IMR-90 (cell line): Measurements from ENCODE around the gene GOLIM4. TPM values are rescaled to one million over a fixed set of nuclear protein-coding genes. Genes with fewer than 3 reads are reported as not detected.

ENCODE experiments used
- ATAC-seq: fragments of 200-7000 bp; cut with Tn5 transposase; 2 replicates; pipeline ENCODE4 v1.9.1; 2020; ENCODE audit warnings: low read depth, mild to moderate bottlenecking, moderate library complexity
- BruUV-seq: library from RNA; stranded (reverse); fragments of 400-500 nt; replicated peaks from 2 replicates; lab custom pipeline; 2021; lab: Mats Ljungman, UMichigan
- CTCF ChIA-PET: fragments of 300-600 bp; formaldehyde crosslinking; extraction: SDS; loops from one replicate; lab custom pipeline; 2021; ENCODE audit warnings: antibody characterized with exemption; lab: Yijun Ruan, JAX
- POLR2A ChIA-PET: fragments of 300-600 bp; sonication (Branson Sonifier 250); formaldehyde crosslinking; loops from one replicate; lab custom pipeline; 2022; ENCODE audit warnings: antibody characterized with exemption; ENCODE audit not compliant: unreplicated experiment; lab: Charles Lee
- DNase-seq: peaks from one replicate; pipeline ENCODE4 v3.0.0; 2013
- H2AFZ ChIP-seq: replicated peaks from 2 replicates; pipeline ENCODE3; 2013; ENCODE audit warnings: low read length, mild to moderate bottlenecking; ENCODE audit not compliant: poor library complexity
- H2AK5ac ChIP-seq: 2 replicates; pipeline ENCODE4 v1.6.1; 2013; ENCODE audit warnings: low read depth, low read length, inconsistent platforms
- H2AK9ac ChIP-seq: replicated peaks from 2 replicates; pipeline ENCODE3; 2013; ENCODE audit warnings: mild to moderate bottlenecking, low read depth, low read length, moderate library complexity; ENCODE audit not compliant: poor library complexity
- H2BK120ac ChIP-seq: 2 replicates; pipeline ENCODE4 v1.6.1; 2013; ENCODE audit warnings: low read depth, low read length, inconsistent platforms
- H2BK15ac ChIP-seq: 3 replicates; pipeline ENCODE4 v1.6.1; 2013; ENCODE audit warnings: low read depth, low read length, inconsistent platforms
- H2BK20ac ChIP-seq: 2 replicates; pipeline ENCODE4 v1.6.1; 2013; ENCODE audit warnings: low read depth, mild to moderate bottlenecking, inconsistent platforms, low read length, moderate library complexity
- H2BK5ac ChIP-seq: 2 replicates; pipeline ENCODE4 v1.6.1; 2013; ENCODE audit warnings: mild to moderate bottlenecking, low read depth, low read length, inconsistent platforms; ENCODE audit not compliant: poor library complexity, severe bottlenecking
- H3K14ac ChIP-seq: replicated peaks from 2 replicates; pipeline ENCODE4 v1.6.1; 2013; ENCODE audit warnings: low read depth, low read length, inconsistent platforms
- H3K18ac ChIP-seq: 2 replicates; pipeline ENCODE4 v1.6.1; 2013; ENCODE audit warnings: low read depth, low read length, control low read depth
- H3K23ac ChIP-seq: 2 replicates; pipeline ENCODE4 v1.6.1; 2013; ENCODE audit warnings: low read depth, low read length, inconsistent platforms
- H3K27ac ChIP-seq: 2 replicates; pipeline ENCODE4 v1.5.1; 2013; ENCODE audit warnings: mild to moderate bottlenecking, control low read depth, low read length; ENCODE audit not compliant: insufficient read depth
- H3K27me3 ChIP-seq: 2 replicates; pipeline ENCODE4 v1.6.1; 2013; ENCODE audit warnings: low read length; ENCODE audit not compliant: control insufficient read depth, insufficient read depth
- H3K36me3 ChIP-seq: 2 replicates; pipeline ENCODE4 v1.6.1; 2013; ENCODE audit warnings: low read length, mixed read lengths; ENCODE audit not compliant: control insufficient read depth, insufficient read depth
- H3K4ac ChIP-seq: 2 replicates; pipeline ENCODE4 v1.6.1; 2013; ENCODE audit warnings: low read depth, low read length, inconsistent platforms
- H3K4me1 ChIP-seq: 2 replicates; pipeline ENCODE4 v1.6.1; 2013; ENCODE audit warnings: low read length, mixed read lengths; ENCODE audit not compliant: control insufficient read depth, insufficient read depth
- H3K4me2 ChIP-seq: 2 replicates; pipeline ENCODE4 v1.6.1; 2013; ENCODE audit warnings: low read depth, mild to moderate bottlenecking, control low read depth, low read length, moderate library complexity
- H3K4me3 ChIP-seq: 2 replicates; pipeline ENCODE4 v1.5.1; 2013; ENCODE audit warnings: low read depth, mild to moderate bottlenecking, control low read depth, low read length, moderate library complexity; ENCODE audit not compliant: insufficient read depth
- H3K56ac ChIP-seq: 2 replicates; pipeline ENCODE4 v1.6.1; 2013; ENCODE audit warnings: low read length, inconsistent platforms; ENCODE audit not compliant: insufficient read depth; ENCODE audit errors: extremely low read depth
- H3K79me1 ChIP-seq, 2 experiments: 2 replicates each; pipeline ENCODE4 v1.6.1; 2013; ENCODE audit warnings: low read length in 2 of 2, inconsistent platforms in 1 of 2, low read depth in 1 of 2
- H3K9ac ChIP-seq: 2 replicates; pipeline ENCODE4 v1.6.1; 2013; ENCODE audit warnings: low read depth, low read length, control low read depth
- H3K9me1 ChIP-seq: 2 replicates; pipeline ENCODE4 v1.6.1; 2013; ENCODE audit warnings: low read length, inconsistent platforms; ENCODE audit not compliant: insufficient read depth
- H3K9me3 ChIP-seq: 2 replicates; pipeline ENCODE4 v1.6.1; 2013; ENCODE audit warnings: low read length; ENCODE audit not compliant: control insufficient read depth, insufficient read depth
- H4K20me1 ChIP-seq: 2 replicates; pipeline ENCODE4 v1.6.1; 2013; ENCODE audit warnings: low read length, inconsistent platforms; ENCODE audit not compliant: insufficient read depth
- H4K5ac ChIP-seq: 2 replicates; pipeline ENCODE4 v1.6.1; 2013; ENCODE audit warnings: mild to moderate bottlenecking, low read depth, low read length, control low read depth
- H4K8ac ChIP-seq, 2 experiments: 2 replicates each; pipeline ENCODE4 v1.6.1; 2013; ENCODE audit warnings: low read depth in 2 of 2, low read length in 2 of 2, control low read depth in 1 of 2, inconsistent platforms in 1 of 2
- H4K91ac ChIP-seq: 2 replicates; pipeline ENCODE4 v1.6.1; 2013; ENCODE audit warnings: low read depth, low read length, inconsistent platforms; ENCODE audit not compliant: insufficient read depth
- BHLHE40 ChIP-seq: fragments of 150-350 bp; IDR thresholded peaks from 2 replicates; pipeline ENCODE4 v1.6.1; 2016; ENCODE audit warnings: mild to moderate bottlenecking, low read depth, low read length
- RAD21 ChIP-seq: IDR thresholded peaks from 2 replicates; pipeline ENCODE4 v1.6.1; 2012; ENCODE audit warnings: low read length, improper control_type of control experiment
- SMC3 ChIP-seq: fragments of 150-350 bp; IDR thresholded peaks from 2 replicates; pipeline ENCODE4 v1.6.1; 2016; ENCODE audit warnings: low read depth, mild to moderate bottlenecking, antibody characterized with exemption, low read length, moderate library complexity
- WGBS, 2 experiments: methylation state at CpG; one replicate each; pipeline versions ENCODE4 v1.1.5 to v1.1.7; 2013; ENCODE audit warnings: missing lambda C conversion rate in 2 of 2; ENCODE audit not compliant: insufficient read length in 1 of 2; ENCODE audit errors: extremely low coverage in 2 of 2; 5-methylcytosine and 5-hydroxymethylcytosine counted together
- dilution Hi-C: fragments of 300-500 bp; cut with HindIII; formaldehyde crosslinking; loops from one replicate; pipeline ENCODE4 v1.14.3; 2018; ENCODE audit warnings: low sequenced_read_pairs; ENCODE audit not compliant: unreplicated experiment
- in situ Hi-C: fragments of 300-500 bp; cut with MboI; formaldehyde crosslinking; loops from 3 replicates; pipeline ENCODE4 v1.14.3; 2019; ENCODE audit warnings: low sequenced_read_pairs, inconsistent platforms, mixed read lengths
- intact Hi-C: fragments of 100-400 bp; cut with micrococcal nuclease; formaldehyde crosslinking; loops from 2 replicates; pipeline ENCODE4 v1.10.0; 2022
- polyA plus RNA-seq, 3 experiments: library from polyadenylated mRNA; depleted of rRNA; stranded (reverse); fragments of >200 nt; gene quantifications; 2 replicates each; pipeline ENCODE4 v1.2.3, GENCODE V29; 2012; ENCODE audit warnings: low replicate concordance in 1 of 3
- total RNA-seq: library from RNA; depleted of rRNA; stranded (reverse); fragments of >200 nt; gene quantifications from 2 replicates; pipeline ENCODE4 v1.2.3, GENCODE V29; 2012
- TF ChIP-seq, protein P1 (sequence below): conservative IDR thresholded peaks from 2 replicates; pipeline ENCODE4 v1.5.1; 2012; ENCODE audit warnings: mild to moderate bottlenecking, low read depth, low read length, improper control_type of control experiment

The GOLIM4 gene
- total and polyA plus RNA-seq, 2 of the 4 experiments (the other 2 are of a cell fraction) = 44.6 to 71.2 TPM

DNA sequence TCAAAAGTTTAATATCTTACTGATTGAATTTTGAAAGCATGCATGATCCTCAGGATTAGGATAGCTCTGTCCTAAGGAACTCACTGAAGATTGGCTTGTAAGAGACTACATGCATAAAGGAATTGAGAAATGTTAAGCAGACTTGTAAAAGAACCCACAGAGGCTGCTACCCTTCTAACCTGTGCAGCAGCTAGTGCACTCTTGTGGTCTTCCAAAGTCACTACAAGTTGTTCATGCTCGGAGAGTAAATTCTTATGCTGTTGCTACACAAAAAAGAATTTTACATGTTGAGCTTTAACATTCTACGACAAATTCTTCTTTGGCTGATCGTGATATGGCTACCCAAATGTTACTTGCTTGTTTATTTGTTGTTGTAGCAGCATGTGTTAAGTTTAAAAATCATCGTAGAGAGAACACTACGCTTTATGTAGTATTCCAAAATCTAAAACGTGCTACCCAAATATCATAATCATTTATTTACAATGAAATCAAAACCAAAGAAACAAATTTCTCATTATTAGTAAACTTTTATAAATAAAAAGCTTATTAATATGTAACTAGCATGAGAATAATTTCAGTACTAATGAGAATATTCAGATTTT is 55.0 kb downstream of the GOLIM4 start:
- Histone ChIP-seq H3K23ac (no peak overlapping the region), H3K4me3 (no peak overlapping the region), H3K79me1 (peaks cover 11% of the 10 kb centered on the region in 2 experiments; a peak in 3 of 4 replicates), H3K36me3 (peaks cover 12% of the 10 kb centered on the region), H2BK5ac (no peak overlapping the region), H3K56ac (no peak overlapping the region), H3K14ac (no peak overlapping the region), H4K91ac (no peak overlapping the region), H3K9me3 (no peaks in the 10 kb centered on the region), H3K4me2 (no peak overlapping the region), H4K8ac (no peak overlapping the region), H2BK120ac (no peak overlapping the region), H2AK5ac (no peak overlapping the region), H4K5ac (no peak overlapping the region), H3K9me1 (no peaks in the 10 kb centered on the region), H4K20me1 (no peaks in the 10 kb centered on the region), H2AFZ (no peak overlapping the region), H2BK20ac (no peak overlapping the region), H3K4ac (no peak overlapping the region), H3K27ac (no peak overlapping the region), H3K9ac (no peak overlapping the region), H3K4me1 (no peaks in the 10 kb centered on the region), H3K18ac (no peak overlapping the region), H2AK9ac (no peak overlapping the region), H2BK15ac (no peak overlapping the region), H3K27me3 (no peaks in the 10 kb centered on the region)
- no CpG with 5 or more reads among the region's 6 CpGs for WGBS, 2 experiments
- in situ Hi-C loops = loop anchor here (10.0 kb wide), 1 partner anchor 106 kb away; no protein-coding TSS in a partner anchor
- DNase-seq (peak; percentile 74), ATAC-seq (peak; percentile 90)
- CTCF ChIA-PET = interaction anchor here (0.5 to 2.1 kb wide), 24 partner anchors 9 to 1393 kb away, joined by 3 to 11 read pairs (median 4); partner anchors contain the start of gene ZBBX
- intact Hi-C loops = loop anchor here (1.0 to 10.0 kb wide), 3 partner anchors 112 to 306 kb away; partner anchors contain the start of genes PDCD10 and SERPINI1
- no TSS peak for BruUV-seq
- POLR2A ChIA-PET = no interaction called here
- TF ChIP-seq RAD21 = peak; percentile 64
- peak; percentile 59 for TF ChIP-seq SMC3
- TF ChIP-seq, protein P1, sequence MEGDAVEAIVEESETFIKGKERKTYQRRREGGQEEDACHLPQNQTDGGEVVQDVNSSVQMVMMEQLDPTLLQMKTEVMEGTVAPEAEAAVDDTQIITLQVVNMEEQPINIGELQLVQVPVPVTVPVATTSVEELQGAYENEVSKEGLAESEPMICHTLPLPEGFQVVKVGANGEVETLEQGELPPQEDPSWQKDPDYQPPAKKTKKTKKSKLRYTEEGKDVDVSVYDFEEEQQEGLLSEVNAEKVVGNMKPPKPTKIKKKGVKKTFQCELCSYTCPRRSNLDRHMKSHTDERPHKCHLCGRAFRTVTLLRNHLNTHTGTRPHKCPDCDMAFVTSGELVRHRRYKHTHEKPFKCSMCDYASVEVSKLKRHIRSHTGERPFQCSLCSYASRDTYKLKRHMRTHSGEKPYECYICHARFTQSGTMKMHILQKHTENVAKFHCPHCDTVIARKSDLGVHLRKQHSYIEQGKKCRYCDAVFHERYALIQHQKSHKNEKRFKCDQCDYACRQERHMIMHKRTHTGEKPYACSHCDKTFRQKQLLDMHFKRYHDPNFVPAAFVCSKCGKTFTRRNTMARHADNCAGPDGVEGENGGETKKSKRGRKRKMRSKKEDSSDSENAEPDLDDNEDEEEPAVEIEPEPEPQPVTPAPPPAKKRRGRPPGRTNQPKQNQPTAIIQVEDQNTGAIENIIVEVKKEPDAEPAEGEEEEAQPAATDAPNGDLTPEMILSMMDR = peak; percentile 65
- no peak for TF ChIP-seq BHLHE40
- dilution Hi-C loops = loop anchor here (25.0 kb wide), 1 partner anchor 122 kb away; no protein-coding TSS in a partner anchor
